Measurements from ENCODE around the gene HERC4.

- no peak for TF ChIP-seq CTCF (IDR thresholded peaks at IDR 0.05)
- TF ChIP-seq ZFX (IDR thresholded peaks at IDR 0.05; ENCODE audit: borderline replicate concordance), result no peak
These were observed 17.4 kb upstream of the HERC4 start for GRCh38 chr10:68092512-68092911.

Measured in 22Rv1 (cell line).